DMS53 treated with DMSO at 0.1 percent for 48 hours (cell line): Measurements from ENCODE around the gene GAB1.

Source experiments
- DNase-seq: peaks from one replicate; lab custom pipeline; 2025; ENCODE audit not compliant: unreplicated experiment; lab: John Stamatoyannopoulos, UW

Gene GAB1

DNA sequence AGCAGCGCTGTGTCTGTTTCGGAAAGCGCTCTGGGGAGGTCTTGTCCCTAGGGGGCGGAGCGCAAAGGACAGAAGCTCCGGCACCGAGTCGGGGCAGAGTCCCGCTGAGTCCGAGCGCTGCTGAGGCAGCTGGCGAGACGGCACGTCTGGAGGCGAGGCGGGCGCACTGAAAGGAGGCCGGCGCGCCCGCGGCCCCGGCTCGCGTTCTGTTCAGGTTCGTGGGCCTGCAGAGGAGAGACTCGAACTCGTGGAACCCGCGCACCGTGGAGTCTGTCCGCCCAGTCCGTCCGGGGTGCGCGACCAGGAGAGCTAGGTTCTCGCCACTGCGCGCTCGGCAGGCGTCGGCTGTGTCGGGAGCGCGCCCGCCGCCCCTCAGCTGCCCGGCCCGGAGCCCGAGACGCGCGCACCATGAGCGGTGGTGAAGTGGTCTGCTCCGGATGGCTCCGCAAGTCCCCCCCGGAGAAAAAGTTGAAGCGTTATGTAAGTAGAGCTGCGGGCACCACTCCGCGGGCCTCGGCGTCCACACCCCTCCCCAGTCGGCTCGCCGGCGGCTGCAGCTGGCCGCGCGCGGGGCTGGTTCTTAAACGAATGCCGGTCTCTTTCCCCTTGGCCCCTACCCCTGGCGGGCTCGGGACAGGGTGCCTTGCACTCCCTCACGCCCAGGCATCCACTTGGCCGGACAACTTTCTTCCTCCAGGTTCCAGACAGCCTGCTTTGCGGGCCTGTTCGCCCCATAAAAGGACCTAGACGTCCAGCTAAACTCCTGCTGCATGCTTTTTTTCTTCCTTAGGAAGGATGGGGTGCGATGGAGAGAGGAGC lies at the start of gene GAB1:
TSS of gene GAB1 (plus strand) at position 96 of the 819 bp plus-strand sequence. CDS start at position 409, 313 bp downstream.
- peak; percentile 32 for DNase-seq

DNA sequence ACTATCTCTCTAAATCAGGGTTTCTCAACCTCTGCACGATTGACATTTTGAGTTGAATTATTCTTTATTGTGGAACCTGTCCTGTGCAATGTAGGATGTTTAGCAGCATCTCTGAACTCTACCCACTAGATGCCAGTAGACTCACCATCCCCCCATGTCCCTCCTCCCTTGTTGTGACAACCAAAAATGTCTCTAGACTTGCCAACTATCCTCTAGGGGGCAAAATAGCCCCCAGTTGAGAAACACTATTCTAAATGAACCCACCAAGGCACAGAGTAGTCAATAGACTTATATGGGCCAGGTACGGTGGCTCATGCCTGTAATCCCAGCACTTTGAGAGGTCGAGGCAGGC lies 49.1 kb upstream of the GAB1 start:
- DNase-seq: no peak

DNA sequence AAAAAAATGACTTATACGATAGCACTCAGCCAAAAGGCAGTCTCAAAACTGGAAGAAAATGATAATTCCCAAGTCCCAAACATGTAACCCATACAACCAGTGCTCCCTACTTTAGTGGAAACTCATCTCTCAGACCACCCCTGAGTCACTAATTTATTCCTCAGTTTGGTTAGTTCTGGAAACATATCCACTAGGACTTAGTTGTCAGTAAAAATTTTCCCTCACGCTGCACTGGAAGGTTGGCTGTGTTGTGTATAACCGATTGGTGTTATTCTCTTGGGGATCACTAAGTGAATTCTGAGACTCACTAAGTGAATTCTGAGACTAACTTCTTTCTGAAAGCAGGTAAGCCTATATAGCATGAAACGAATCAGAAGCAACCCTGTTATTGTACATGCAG lies 48.5 kb upstream of the GAB1 start:
- DNase-seq: no peak

DNA sequence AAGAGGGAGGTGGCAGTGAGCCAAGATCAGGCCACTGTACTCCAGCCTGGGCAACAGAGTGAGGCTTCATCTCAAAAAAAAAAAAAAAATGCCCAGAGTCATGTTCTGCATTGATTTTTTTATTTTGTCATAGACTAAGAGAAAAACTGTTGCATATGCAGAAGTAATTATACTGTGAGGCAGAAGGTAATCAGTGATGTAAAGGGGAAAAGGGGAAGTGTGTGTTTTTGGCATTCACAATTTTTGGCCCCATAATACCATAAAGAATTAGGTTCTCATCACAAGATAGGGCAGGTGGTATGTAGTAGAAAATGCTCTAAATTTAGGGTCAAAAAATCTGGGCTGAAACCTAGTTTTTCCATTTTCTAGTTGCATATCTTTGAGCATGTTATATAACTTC lies 47.3 kb upstream of the GAB1 start:
- no peak for DNase-seq

DNA sequence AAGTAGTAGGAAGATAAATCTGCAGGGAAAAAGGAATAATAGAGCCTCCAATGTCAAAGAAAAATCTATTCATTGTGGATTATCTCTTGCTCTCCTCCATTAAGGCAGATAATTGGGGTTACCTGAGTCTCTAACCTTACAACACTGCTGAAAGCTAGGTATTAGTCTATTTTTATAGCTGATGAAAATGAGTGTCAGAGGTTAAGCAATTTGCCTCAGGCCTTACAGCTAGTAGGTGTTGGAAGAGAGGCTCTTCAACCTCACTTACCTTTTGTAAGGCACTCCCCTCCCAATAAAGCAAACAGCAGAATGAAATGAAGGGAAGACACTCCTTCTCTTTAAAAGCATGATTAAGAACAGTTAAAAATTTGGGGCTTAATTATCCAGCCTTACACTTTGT lies 45.4 kb upstream of the GAB1 start:
- no peak for DNase-seq

- DNase-seq: no peak
These were observed 43.8 kb upstream of the GAB1 start for GRCh38 chr4:143292858-143293257.

GRCh38 chr4:143294310-143294709 lies 42.4 kb upstream of the GAB1 start:
- DNase-seq: no peak

DNA sequence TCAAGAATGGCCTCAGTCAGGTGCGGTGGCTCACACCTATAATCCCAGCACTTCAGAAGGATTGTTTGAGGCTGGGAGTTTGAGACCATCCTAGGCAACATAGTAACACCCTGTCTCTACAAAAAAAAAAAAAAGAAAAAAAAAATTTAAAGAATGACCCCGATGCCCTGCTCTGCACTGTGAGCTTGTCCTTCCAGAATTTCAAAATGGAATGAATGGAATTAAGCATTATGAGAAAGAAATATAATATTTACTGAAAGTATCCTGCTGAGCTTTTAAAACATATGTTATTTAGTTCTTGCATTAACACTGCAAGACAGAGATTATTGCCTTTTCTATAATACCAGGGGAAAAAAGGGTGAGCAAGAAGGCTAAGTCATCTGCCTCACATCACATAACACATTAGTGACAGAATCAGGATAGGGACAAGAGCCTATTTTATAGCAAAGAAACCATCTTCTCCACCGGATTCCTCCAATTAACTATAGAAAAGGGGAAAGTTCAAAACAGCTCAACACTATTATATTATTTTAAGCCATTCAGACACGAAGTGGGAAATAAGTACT lies 41.9 kb upstream of the GAB1 start:
- DNase-seq: no peak

GRCh38 chr4:143296397-143297067 lies 40.1 kb upstream of the GAB1 start:
- no peak for DNase-seq

GRCh38 chr4:143300860-143301259 lies 35.8 kb upstream of the GAB1 start:
- no peak for DNase-seq

DNA sequence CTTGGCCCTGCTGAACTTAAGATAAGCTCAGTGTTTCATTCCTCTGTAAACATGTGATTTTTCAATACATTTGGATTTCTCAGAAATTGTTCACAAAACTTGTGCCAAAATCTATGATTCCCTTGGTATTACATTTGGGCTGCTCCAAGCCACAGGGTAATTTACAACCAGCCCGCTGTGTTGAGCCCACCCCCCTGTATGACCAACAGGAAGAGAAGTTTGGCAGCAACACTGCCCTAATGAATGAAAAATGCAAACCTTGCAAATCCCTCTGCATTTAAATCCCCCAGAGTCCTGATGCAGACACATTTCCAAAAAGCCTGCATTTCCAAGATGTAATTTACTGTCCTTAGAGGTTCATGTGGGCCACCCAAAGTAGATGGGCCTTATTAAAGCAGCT lies 34.1 kb upstream of the GAB1 start:
- no peak for DNase-seq

GRCh38 chr4:143306788-143307187 lies 29.9 kb upstream of the GAB1 start:
- DNase-seq: no peak

DNA sequence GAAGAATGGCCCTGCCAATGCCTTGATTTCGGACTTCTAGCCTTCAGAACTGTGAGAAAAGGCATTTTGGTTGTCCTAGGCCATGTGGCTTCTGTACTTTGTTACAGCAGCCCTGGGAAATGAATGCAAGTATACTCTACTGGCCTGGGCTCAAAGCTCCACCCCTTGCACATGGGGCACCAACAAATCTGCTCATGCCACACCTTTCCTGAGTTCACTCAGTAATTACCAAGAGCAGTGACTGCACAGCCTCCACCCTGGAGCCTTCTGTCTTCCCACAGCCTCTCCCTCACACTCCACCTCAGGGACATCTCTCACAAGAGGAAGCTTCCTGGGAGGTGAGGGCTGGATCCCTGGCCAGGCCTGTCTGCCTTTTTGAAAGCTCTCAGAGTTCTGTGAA lies 29.1 kb upstream of the GAB1 start:
- DNase-seq: no peak

DNA sequence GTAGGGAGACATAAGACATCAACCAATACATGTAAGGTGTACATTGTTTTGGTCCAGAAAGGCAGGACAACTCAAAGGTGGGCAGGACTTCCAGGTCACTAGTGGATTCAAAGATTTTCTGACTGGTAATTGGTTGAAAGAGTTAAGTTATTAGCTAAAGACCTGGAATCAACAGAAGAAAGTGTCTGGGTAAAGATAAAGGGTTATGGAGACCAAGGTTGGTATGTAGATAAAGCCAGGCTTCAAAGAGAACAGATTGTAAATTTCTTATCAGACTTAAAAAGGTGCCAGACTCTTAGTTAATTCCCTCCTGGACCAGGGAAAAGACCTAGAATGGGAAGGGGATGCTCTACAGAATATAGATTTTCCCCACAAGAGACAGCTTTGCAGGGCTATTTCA lies 28.3 kb upstream of the GAB1 start:
- DNase-seq: no peak

DNA sequence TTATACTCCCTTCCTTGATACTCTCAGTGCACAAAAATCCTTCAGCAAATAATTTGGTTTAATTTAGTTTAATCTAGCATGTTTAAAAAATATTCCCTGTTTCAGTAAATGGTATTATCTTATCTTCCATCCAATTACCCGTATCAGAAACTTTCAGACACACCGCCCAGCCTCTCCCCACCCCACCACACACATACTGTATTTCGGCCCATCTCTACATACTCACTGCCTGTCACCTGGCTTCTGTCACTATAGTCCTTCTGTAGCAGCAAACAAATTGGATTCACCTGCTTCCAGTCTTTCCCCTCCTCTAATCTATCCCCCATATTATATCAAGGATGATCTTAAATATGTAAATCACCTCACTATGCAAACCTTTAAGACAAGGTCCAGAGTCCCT lies 24.8 kb upstream of the GAB1 start:
- no peak for DNase-seq

GRCh38 chr4:143313521-143313920 lies 23.2 kb upstream of the GAB1 start:
- no peak for DNase-seq

DNA sequence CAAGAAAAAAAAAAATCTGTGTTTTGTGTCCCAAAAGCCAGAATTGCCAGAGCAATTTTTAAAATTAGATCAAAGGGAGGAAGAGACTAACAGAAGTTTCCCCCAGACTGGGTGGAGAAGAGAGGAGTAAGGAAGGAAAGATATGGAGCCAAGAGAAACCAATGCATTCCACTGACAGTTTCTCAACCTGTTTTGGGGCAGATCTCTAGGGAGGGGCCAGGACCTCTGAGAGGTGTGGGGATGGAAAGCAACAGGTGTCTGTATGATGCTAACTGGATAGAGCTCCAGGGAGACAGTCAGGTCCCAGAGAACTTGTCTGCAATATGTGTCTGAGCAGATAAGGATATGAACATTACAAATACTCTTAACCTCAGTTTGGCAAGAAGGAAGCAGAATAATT lies 22.7 kb upstream of the GAB1 start:
- no peak for DNase-seq

GRCh38 chr4:143320113-143320512 lies 16.6 kb upstream of the GAB1 start:
- no peak for DNase-seq

GRCh38 chr4:143326735-143327134 lies 9.9 kb upstream of the GAB1 start:
- DNase-seq: no peak

GRCh38 chr4:143329985-143330384 lies 6.7 kb upstream of the GAB1 start:
- no peak for DNase-seq

- DNase-seq: peak; percentile 44
These were observed 496 bp upstream of the GAB1 start for GRCh38 chr4:143335979-143336780.
